NK-92 treated with Interleukin-12 subunit alpha and Interleukin-12 subunit beta, amount 100 ng/mL, for 24 hours (cell line): Measurements from ENCODE around the gene RNASEH2A.
A peak's percentile ranks its signal among the peaks of the same experiment; 100 is the strongest.
"Not testable (repeated sequence)": the region's sequence is repeated elsewhere in the genome, so short reads cannot be mapped to it uniquely, and the experiment has no call there.

ENCODE experiments used
- DNase-seq: peaks from one replicate; lab custom pipeline; 2025; lab: John Stamatoyannopoulos, UW

Gene RNASEH2A

DNA sequence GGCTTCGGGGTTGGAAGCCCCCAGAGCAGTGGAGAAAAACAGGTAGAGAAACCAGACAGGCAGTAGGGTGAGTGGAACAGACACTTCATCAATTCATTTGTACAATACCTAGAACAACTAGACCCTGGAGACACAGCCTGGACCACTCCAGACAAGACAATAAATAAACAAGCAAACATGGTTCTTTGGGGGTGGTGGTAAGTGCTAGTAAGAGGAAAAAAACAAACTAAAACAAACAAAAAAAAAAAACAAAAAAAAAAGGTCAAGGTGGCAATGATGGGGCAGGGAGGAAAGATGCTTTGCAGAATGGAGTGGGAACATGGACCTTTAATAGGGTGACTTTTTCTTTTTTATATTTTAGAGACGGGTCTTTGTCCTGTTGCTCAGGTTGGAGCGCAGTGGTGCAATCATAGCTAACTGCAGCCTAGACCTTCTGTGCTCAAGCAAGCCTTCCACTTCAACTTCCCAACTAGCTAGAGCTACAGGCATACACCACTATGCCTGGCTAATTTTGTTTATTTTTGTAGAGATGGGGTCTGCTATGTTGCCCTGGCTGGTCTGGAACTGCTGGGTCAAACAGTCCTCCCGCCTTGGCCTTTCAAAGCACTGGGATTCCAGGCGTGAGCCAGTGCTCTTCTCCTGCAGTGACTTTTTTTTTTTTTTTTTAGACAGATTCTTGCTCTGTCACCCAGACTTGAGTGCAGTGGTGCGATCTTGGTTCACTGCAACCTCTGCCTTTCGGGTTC is 12.0 kb upstream of the RNASEH2A start:
- DNase-seq = no peak

DNA sequence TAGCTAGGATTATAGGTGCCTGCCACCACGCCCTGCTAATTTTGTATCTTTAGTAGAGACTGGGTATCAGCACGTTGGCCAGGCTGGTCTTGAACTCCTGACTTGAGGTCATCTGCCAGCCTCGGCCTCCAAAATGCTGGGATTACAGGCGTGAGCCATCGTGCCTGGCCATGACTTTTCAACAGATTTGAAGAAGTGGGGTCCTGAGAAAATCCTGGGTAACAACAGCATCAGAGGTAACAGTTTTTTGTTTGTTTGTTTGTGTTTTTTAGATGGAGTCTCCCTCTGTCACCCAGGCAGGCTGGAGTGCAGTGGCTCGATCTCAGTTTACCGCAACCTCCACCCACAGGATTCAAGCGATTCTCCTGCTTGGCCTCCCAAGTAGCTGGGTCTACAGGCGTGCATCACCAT is 11.4 kb upstream of the RNASEH2A start:
- DNase-seq = no peak

DNA sequence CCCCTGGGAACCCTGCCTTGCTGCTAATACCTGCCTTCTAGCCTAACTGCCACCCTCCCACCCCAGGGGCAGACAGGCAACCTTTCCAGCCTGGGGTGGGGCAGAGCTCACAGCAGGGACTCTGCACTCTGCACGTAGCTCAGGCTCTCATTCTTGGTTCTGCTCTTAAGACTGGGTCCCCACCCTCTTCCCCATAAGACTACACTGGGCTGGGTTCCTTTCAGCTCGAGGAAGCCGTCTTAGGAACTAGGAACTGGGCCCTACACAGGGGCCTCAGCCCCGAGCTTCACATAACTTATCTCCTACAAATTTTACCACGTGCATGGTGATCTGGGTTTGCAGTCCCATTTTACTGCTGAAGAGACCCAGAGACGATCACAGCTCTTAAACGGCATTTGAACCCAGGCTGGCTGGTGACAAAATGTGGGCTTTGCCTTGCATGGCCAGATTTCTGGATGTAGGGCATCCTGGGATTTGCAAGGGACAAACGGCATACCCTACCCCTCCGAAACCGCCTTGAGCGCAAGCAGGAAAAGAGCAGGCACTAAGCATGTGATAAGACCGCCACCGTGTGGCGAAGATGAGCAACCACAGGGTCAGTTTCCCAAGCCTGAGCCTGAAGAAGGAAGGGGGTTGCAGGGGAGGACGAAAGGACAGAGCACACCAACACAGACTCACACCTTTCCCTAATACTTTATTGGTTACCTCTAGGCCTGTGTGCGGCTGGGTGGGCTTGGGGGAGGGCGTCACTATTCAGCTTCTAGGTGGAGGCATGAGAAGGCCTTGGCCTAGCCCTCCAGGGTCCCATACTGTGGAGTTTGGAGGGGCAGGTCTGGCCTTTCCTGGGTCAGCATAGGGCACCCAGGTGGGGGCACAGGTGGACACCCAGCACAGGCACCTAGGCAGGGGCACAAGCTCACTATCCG is 10.0 kb upstream of the RNASEH2A start:
- DNase-seq = peak; percentile 62

DNA sequence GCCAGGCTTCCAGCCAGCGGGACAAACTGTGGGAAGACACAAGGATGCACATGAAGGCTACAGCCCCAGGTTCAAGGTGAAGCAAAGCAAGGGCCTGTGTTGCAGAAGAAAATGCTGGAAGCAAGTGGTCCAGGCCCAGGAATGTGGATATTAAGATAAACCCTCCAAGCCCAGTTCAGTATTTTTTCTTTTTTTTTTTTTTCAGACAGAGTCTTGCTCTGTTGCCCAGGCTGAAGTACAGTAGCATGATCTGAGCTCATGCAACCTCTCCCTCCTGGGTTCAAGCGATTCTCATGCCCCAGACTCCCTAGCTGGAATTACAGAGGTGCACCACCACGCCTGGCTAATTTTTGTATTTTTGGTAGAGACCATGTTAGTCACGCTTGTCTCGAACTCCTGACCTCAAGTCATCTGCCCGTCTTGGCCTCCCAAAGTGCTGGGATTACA is 9.2 kb upstream of the RNASEH2A start:
- no peak for DNase-seq

DNA sequence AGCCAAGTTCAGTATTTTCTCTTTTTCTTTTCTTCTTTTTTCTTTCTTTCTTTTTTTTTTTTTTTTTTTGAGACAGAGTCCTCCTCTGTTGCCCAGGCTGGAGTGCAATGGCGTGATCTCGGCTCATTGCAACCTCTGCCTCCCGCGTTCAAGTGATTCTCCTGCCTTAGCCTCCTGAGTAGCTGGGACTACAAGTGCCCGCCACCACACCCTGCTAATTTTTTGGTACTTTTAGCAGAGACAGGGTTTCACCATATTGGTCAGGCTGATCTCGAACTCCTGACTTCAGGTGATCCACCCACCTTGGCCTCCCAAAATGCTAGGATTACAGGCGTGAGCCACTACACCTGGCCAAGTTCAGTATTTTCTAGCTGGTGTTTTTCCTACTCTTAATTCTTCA is 8.8 kb upstream of the RNASEH2A start:
- not testable (repeated sequence) for DNase-seq

DNA sequence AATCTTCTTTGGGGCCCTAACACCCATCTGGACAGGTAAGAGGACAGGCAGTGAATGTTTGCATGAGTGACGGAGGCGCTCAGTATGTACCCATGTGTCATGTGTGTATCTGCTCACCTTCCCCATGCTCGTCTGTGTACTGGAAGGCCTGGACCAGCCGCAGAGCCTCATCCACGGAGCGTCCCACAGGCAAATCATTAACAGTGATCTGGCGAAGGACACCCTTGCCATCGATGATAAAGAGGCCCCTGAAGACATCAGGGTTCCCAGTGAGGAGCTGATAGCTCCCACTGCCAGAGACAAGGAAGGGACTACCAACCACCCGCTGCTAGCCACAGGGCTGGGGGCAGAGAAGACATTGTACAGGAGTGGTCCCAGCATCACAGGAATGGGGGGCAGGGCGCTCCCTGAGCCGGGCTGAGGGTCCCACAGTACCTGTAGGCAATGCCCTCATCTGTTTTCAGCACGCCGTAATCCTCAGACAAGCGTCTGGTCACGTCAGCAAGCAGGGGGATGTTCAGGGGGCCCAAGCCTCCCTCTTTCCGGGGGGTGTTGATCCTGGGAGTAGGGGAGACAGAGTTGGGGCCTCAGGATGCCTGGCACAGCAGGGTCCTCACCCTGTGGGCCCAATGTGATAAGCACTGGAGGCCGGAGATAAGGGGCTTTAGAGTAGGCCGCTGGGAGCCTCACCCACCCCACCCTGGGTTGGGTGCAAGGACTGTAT is 6.5 kb upstream of the RNASEH2A start:
- DNase-seq = no peak

DNA sequence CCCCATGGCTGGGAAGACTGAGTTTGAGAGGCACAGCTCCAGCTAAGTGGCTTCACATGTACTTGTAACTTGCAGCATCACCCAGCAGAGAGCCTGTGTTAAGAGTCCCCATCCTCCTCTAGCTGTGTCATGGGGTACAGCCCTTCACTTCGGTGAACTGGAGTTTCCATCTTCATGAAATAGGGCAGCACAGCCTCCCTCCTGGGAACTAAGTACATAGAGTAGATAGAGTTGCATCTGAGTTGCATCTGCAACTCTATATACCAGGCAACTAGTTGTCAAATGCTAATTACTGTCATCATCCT is 6.0 kb upstream of the RNASEH2A start:
- DNase-seq = no peak

DNA sequence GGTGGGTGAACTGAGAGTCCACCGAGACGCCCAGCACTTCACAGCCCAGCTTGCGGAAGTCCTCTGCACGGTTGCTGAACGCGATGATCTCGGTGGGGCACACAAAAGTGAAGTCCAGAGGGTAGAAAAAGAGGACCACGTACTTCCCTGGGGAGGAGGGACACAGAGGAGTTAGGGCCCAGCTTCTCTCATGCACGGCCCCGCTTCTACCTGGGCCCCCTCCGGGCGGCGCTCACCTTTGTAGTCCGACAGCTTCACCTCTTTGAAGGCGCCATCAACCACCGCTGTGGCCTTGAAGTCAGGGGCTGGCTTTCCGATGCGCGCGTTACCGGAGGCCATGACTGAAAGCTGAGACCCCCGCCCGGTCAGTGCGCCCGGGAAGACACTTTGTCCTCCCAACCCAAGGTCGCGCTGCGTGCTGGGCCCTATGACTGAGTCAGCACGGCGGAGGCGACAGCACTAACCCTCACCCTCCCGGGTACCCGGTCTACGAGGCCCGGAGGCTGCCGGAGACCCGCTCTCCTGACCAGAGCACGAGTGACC is 5.4 kb upstream of the RNASEH2A start:
- DNase-seq = no peak

DNA sequence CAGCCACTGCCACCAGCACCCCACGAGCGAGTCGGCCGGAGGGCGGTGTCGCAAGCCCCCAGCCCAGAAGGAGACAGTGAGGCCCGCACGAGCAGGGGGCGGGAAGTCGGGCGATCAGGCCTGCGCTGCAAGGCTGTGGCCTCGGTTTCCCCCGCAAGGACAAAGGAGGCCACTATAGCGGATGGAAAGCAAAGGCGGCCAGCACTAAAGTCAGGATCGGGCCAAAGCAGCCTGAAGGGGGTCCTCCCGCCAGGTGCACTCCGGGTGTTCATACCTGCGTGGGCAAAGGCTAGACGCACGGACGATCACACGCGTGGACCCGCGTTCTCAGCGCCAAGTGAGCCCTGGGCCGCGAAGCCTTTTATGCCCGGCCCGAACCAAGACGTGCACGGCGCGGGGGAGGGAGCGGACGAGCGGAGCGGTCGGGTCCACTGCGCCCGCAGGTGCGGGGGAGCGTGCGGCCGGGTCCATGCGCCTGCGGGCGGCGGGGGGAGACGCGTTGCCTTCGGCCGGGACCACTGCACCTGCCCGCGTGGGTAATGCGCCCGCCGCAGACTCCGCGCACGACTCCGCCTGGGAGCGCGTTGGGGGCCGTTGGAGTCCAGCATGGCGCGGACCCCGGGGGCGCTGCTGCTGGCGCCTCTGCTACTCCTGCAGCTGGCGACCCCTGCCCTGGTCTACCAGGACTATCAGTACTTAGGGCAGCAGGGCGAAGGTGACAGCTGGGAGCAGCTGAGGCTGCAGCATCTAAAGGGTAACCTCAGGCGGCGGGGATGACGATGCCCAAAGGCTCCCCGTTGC is 4.7 kb upstream of the RNASEH2A start, which contains the start of the genes PRDX2 and THSD8:
TSS of gene PRDX2 (minus strand) at position 335 of the 801 bp plus-strand sequence. CDS start 539 bp downstream, outside the sequence.
TSS of gene THSD8 (plus strand) at position 604 of the 801 bp plus-strand sequence. CDS start at position 607, 3 bp downstream.
- no peak for DNase-seq

DNA sequence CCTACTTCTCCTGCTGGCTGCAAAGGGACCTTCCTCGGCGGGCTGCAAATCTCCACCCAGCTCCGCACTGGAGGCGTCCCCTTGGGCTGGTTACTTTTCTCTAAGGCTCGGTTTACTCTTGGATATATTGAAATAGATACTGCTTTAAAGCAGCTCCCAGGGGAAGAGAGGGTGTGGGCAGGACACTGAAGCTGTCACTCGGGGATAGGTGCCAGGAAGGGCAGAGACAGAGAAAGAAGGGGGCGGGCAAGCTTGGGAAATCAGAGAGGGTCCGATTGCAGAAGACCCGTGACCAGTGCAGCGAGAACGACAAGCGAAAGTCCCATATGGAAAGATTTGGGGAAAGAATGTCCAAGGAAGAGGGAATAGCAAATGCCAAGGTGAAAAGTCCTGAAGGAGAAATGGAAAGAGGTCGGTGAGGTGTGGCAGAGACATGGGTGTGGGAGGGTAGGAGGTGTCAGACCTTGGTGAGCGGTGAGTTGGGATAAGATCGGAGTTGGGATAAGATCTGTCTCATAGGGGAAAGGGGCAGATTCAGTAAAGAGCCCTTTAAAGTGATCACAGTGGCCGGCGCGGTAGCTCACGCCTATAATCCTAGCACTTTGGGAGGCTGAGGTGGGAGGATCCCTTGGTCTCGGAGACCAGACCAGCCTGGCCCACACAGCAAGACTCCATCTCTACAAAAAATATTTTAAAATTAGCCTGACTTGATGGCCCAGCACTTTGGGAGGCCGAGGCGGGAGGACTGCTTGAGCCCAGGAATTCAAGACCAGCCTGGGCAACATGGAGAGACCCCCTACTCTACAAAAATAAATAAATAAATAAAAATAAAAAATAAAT is 3.9 kb upstream of the RNASEH2A start:
- no peak for DNase-seq

DNA sequence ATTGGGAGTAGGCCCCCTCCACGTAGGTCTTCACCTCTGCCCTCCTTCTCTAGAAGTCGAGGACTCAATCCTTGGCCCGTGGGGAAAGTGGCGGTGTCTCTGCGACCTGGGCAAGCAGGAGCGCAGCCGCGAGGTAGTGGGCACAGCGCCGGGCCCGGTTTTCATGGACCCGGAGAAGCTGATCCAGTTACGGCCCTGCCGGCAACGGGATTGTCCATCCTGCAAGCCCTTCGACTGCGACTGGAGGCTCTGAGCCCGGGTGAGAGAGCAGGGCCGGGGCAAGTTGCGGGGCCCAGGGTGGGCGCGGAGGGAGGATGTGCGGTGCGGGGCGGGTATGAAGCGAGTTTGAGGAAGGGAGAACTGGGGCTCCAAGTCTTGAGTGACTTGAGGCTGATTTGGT is 2.3 kb upstream of the RNASEH2A start:
- DNase-seq = no peak

DNA sequence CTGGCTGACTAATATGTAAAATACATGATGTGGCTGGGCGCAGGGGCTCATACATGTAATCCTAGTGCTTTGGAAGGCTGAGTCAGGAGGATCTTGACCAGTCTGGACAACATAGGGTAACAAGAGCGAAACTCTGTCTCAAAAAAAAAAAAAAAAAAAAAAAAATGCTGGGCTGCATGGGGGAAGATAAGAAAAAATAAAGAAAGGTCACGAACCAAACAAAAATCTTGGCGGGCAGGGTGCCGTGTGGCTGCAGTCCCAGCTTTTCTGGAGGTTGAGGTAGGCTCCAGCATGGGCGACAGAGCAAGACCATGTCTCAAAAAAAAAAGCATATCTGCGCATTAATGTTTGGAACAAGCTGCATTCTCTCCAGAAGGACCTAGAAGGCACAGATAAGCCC is 8.7 kb downstream of the RNASEH2A start:
- DNase-seq = no peak

DNA sequence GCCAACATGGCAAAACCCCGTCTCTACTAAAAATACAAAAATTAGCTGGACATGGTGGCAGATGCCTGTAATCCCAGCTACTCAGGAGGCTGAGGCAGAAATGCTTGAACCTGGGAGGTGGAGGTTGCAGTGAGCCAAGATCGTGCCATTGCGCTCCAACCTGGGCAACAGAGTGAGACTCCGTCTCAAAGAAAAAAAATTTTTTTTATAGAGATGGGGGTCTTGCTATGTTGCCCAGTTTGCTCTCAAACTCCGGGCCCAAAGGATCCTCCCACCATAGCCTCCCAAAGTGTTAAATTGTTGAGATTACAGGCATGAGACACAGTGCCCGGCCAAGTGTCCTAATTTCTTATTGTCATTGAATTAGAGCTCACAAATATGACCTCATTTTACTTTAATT is 10.8 kb downstream of the RNASEH2A start:
- not testable (repeated sequence) for DNase-seq

DNA sequence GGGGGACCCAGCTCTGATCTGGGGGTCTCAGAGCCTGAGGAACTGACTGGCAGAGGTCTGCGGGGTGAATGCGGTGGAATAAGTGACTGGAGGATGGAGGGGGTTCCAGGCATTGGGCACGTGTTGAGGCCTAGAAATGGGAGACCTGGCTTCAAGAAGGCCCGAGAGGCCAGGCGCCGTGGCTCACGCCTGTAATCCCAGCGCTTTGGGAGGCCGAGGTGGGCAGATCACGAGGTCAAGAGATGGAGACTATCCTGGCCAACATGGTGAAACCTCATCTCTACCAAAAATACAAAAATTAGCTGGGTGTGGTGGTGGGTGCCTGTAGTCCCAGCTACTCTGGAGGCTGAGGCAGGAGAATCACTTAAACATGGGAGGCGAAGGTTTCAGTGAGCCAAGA is 11.4 kb downstream of the RNASEH2A start:
- DNase-seq = not testable (repeated sequence)

DNA sequence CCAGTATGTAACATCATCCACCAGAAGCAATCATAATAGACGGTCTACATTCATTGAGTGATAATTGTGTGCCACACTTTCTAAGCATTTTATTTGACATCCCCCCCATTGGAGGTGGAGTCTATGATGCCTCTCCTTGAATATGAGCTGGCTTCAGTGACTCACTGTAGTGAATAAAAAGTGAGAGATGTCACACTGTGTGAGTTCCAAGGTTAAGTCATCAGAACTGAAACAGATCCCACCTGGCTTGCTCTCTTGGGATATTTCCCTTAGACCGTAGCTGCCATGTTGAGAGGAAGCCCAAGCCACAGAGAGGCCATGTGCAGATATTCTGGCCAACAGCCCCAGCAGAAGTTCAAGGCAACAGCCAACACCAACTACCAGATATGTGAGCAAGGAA is 15.4 kb downstream of the RNASEH2A start:
- DNase-seq = no peak

DNA sequence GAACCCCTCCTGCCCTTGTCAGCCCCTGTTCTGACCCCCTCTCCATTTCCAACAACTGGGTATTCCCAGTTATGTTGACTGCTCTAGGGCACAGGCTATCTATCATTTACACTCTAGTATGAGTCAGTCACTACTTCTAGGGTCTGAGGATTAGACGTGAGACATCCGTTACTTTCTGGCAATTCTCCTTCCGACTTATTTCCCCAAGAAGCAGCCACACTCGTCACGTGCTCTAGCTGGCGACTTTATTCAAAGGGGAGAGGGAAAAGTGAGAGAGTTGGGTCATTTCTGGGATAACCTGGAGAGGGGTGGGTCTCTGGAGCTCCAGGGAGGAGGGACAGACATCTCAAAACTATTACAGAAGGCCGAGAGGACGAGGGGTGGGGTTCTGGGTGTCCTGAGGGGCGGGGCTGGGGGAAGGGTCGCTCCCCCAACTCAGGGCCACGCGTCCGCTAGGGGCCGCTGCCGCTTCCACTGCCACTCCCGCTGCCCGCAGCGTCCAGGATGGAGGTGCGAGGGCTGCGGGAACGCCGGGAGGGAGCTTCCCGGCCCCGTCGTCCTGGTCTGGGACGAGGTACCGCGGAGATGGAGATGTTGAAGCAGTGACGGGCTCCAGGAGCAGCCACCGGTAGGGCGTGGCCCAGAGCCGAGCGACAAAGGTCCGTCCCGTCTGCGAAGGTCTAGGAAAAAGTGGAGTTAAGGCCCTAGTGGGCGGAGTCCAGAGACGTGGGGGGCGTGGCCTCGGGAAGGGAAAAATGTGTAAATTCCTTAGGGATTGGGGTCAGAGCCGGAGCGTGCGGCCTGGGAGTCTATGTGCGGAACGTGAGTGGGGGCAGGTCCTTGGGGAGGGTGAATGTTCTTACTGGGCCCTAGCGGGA is 19.1 kb downstream of the RNASEH2A start:
- no peak for DNase-seq

DNA sequence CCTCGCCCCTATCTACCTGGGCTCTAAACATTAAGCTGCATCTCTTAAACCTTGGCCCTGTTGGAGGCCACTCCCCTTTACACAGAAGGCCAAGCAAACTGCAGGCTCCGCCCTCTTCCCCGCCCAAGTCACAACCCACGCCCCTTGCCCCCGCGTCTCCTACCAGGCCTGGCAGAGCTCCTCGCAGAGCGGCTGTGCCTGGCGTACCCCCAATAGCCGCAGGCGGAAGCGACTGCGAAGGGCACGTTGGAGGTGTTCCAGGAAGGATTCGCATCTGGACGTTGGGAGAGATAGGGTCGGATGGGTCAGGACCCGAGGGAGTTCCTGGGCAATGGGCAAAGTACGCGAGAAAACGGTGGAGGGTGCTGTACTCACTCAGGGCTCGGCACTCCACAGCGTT is 22.1 kb downstream of the RNASEH2A start:
- no peak for DNase-seq

DNA sequence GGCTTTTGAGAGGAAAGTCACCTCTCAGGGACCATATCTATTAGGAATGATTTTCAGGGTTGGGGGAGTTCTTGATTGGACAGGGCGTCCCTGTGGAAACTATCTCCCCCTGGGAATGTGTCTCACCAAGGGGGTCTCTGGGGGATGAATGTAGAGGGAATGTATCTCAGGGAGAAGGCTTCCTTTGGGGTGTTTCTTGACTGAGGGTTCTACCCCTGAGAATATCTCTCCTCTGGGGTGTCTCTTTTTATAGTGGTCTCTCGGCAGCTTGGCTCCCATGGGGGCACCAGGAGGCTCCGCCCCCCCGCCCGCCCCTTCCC is 27.0 kb downstream of the RNASEH2A start:
- DNase-seq = no peak

DNA sequence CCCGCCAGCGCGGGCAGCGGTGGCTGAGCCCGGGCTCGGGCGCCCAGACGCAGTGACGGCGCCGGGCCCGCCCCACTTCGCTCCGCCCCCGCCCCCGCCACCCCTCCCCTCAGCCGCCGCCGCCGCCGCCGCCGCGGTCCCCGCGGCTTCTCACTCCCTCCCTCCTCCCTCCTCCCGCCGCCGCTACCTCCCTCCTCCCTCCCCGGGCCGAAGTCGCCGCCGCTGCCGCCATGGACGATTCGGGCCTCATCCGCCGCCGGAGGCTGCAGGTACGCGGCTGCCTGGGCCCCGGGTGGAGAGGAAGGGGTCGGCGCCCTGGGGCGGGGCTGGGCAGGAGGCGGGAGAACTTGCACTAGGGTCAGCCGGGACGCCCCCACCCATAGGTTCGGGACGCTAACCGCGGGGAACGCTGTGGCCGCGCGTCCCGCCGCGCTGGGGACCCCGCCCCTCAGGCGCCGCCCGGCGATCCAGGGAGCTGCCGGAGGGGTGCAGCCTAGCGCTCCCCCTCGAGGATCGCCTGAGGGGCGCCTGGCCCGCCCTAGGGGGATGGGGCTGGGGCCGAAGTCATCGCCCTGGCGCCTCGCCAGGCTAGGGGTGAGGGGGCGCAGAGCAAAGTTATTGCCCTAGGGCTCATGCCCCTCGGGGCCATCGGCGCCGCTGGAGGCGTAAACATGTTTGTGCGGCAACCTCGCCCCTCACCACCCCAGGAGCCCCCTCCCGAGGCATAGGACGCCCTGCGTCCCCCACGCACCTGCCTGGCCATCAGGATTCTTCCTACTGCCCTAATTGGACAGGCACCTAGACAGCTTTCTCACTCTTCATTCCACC is 27.6 kb downstream of the RNASEH2A start:
- DNase-seq = no peak
